GM23248 (cell line): ENCODE results near the gene SLC38A8.

Experiments
- EZH2 ChIP-seq: fragments of 200-600 bp; sonication (generic); IDR thresholded peaks from 2 replicates; pipeline ENCODE4 v1.6.1; 2018; ENCODE audit warnings: antibody characterized with exemption, mild to moderate bottlenecking; ENCODE audit not compliant: insufficient read depth, poor library complexity, severe bottlenecking
- EZH2phosphoT487 ChIP-seq: fragments of 200-600 bp; sonication (generic); IDR thresholded peaks from 2 replicates; pipeline ENCODE4 v1.6.1; 2018; ENCODE audit warnings: antibody characterized with exemption, moderate library complexity, mild to moderate bottlenecking, low read depth; ENCODE audit not compliant: insufficient read depth

GRCh38 chr16:84055366-84055765 is 12.8 kb upstream of the SLC38A8 start:
- no peak for TF ChIP-seq EZH2
- TF ChIP-seq EZH2phosphoT487: no peak
